Endothelial cell of umbilical vein (primary cell): ENCODE data around the gene SOSTDC1. TPM values are rescaled to one million over a fixed set of nuclear protein-coding genes. Genes with fewer than 3 reads are reported as not detected.

ENCODE experiments used
- BruUV-seq: library from RNA; stranded (reverse); fragments of 400-500 nt; replicated peaks from 2 replicates; lab custom pipeline; 2021; lab: Mats Ljungman, UMichigan
- CTCF ChIA-PET: fragments of 300-600, 350-600 bp; sonication (Branson Sonifier 250); formaldehyde crosslinking; loops from one replicate; lab custom pipeline; 2021; ENCODE audit warnings: antibody characterized with exemption, inconsistent platforms; lab: Charles Lee
- POLR2A ChIA-PET: fragments of 300-600, 350-600 bp; sonication (Branson Sonifier 250); formaldehyde crosslinking; loops from one replicate; lab custom pipeline; 2021; ENCODE audit warnings: antibody characterized with exemption, inconsistent platforms; lab: Charles Lee
- DNase-seq: peaks from one replicate; pipeline ENCODE4 v3.0.0-alpha.2; 2011; ENCODE audit warnings: low read depth, low spot score
- FAIRE-seq: peaks from 2 replicates; lab custom pipeline; 2011; peaks lifted over from hg19 to GRCh38; lab: Jason Lieb, UNC
- H2AFZ ChIP-seq: 2 replicates; pipeline ENCODE4 v1.6.0; 2012; ENCODE audit warnings: low read depth, low read length, control low read depth, inconsistent platforms
- H3K27ac ChIP-seq: 2 replicates; pipeline ENCODE4 v1.5.1; 2011; ENCODE audit warnings: low read depth, mild to moderate bottlenecking, control low read depth, low read length, moderate library complexity; ENCODE audit not compliant: insufficient read depth
- H3K27me3 ChIP-seq, 2 experiments: 2 replicates each; pipeline versions ENCODE4 v1.6.0 to v1.6.1; 2011; ENCODE audit warnings: low read length in 2 of 2, mixed read lengths in 1 of 2; ENCODE audit not compliant: control insufficient read depth in 2 of 2, insufficient read depth in 2 of 2
- H3K36me3 ChIP-seq, 2 experiments: 2 replicates in 1 of 2; 3 replicates in 1 of 2; pipeline ENCODE4 v1.5.1; 2011; ENCODE audit warnings: low read length in 2 of 2, mild to moderate bottlenecking in 1 of 2, moderate library complexity in 1 of 2; ENCODE audit not compliant: control insufficient read depth in 2 of 2, insufficient read depth in 2 of 2; ENCODE audit errors: extremely low read depth in 1 of 2
- H3K4me1 ChIP-seq: 3 replicates; pipeline ENCODE4 v1.5.1; 2011; ENCODE audit warnings: mild to moderate bottlenecking, low read length; ENCODE audit not compliant: control insufficient read depth, insufficient read depth; ENCODE audit errors: extremely low read depth
- H3K4me2 ChIP-seq: 2 replicates; pipeline ENCODE4 v1.6.1; 2011; ENCODE audit warnings: low read length, control low read depth, mixed read lengths; ENCODE audit not compliant: insufficient read depth
- H3K4me3 ChIP-seq, 3 experiments: fragments of 200-600 bp in 1 of 3; sonication (generic), shearing (Covaris generic) in 1 of 3; replicated peaks in 1 of 3; 2 replicates each; pipeline ENCODE4 v1.5.1; 2011 to 2016; ENCODE audit warnings: control low read depth in 3 of 3, low read length in 3 of 3, mild to moderate bottlenecking in 2 of 3, inconsistent platforms in 1 of 3, low read depth in 1 of 3, moderate library complexity in 1 of 3; ENCODE audit not compliant: insufficient read depth in 1 of 3
- H3K79me2 ChIP-seq: 2 replicates; pipeline ENCODE4 v1.6.0; 2012; ENCODE audit warnings: low read length, inconsistent platforms; ENCODE audit not compliant: control insufficient read depth, insufficient read depth
- H3K9ac ChIP-seq: replicated peaks from 2 replicates; pipeline ENCODE3; 2011; ENCODE audit warnings: low read length, control low read depth; ENCODE audit not compliant: insufficient read depth; ENCODE audit errors: extremely low read depth
- H3K9me1 ChIP-seq: replicated peaks from 3 replicates; pipeline ENCODE4 v1.6.0; 2011; ENCODE audit warnings: mild to moderate bottlenecking, low read length; ENCODE audit not compliant: control insufficient read depth, insufficient read depth; ENCODE audit errors: extremely low read depth
- H3K9me3 ChIP-seq: replicated peaks from 2 replicates; pipeline ENCODE4 v1.5.1; 2012; ENCODE audit warnings: low read length, inconsistent platforms; ENCODE audit not compliant: control insufficient read depth, insufficient read depth
- H4K20me1 ChIP-seq: replicated peaks from 2 replicates; pipeline ENCODE3; 2011; ENCODE audit warnings: mild to moderate bottlenecking, low read length; ENCODE audit not compliant: control insufficient read depth, insufficient read depth; ENCODE audit errors: extremely low read depth
- EZH2 ChIP-seq: IDR thresholded peaks from 2 replicates; pipeline ENCODE4 v1.6.1; 2012; ENCODE audit warnings: borderline replicate concordance, low read depth, mild to moderate bottlenecking, moderate library complexity, low read length, inconsistent platforms; ENCODE audit not compliant: severe bottlenecking
- FOS ChIP-seq: IDR thresholded peaks from 2 replicates; pipeline ENCODE4 v1.6.1; 2011; ENCODE audit warnings: mild to moderate bottlenecking, low read length, moderate library complexity, borderline replicate concordance; ENCODE audit not compliant: insufficient read depth
- GATA2 ChIP-seq: IDR thresholded peaks from 2 replicates; pipeline ENCODE4 v1.7.0; 2011; ENCODE audit warnings: low read depth, mild to moderate bottlenecking, moderate library complexity, mixed read lengths, low read length; ENCODE audit not compliant: insufficient read length, insufficient read depth
- JUN ChIP-seq: IDR thresholded peaks from 2 replicates; pipeline ENCODE4 v1.6.1; 2011; ENCODE audit warnings: borderline replicate concordance, low read depth; ENCODE audit not compliant: insufficient read length, insufficient read depth
- MYC ChIP-seq: IDR thresholded peaks from one replicate; pipeline ENCODE4 v1.6.1; 2011; ENCODE audit warnings: mild to moderate bottlenecking, low read depth, low read length
- POLR2A ChIP-seq: IDR thresholded peaks from 2 replicates; pipeline ENCODE4 v1.6.1; 2012; ENCODE audit warnings: low read depth, mild to moderate bottlenecking, control low read depth, low read length
- POLR2AphosphoS5 ChIP-seq: IDR thresholded peaks from 2 replicates; pipeline ENCODE4 v1.6.1; 2012; ENCODE audit warnings: low read depth, mild to moderate bottlenecking, control low read depth, low read length, moderate library complexity; ENCODE audit not compliant: insufficient read depth
- dilution Hi-C: fragments of 300-500 bp; cut with MboI; formaldehyde crosslinking; loops from one replicate; pipeline ENCODE4 v1.15.0; 2019; ENCODE audit warnings: low sequenced_read_pairs; ENCODE audit not compliant: extremely low pct_ligation_motif_present
- intact Hi-C: fragments of 100-400 bp; cut with micrococcal nuclease; formaldehyde crosslinking; loops from one replicate; pipeline ENCODE4 v1.10.0; 2022
- polyA plus RNA-seq, 4 experiments: library from polyadenylated mRNA; depleted of rRNA in 3 of 4; stranded (reverse) in 3 of 4; unstranded in 1 of 4; fragments of >200 nt; gene quantifications; 2 replicates each; pipeline versions ENCODE4 v1.2.1 to v1.2.3, GENCODE V29; 2011 to 2012; ENCODE audit warnings: missing spikeins in 1 of 4
- total RNA-seq: library from RNA; stranded (reverse); gene quantifications from 2 replicates; pipeline ENCODE4 v1.2.3, GENCODE V29; 2021
- TF ChIP-seq, protein P1 (sequence below), 2 donors: IDR thresholded peaks; 1 replicate in 1 of 2; 2 replicates in 1 of 2; pipeline ENCODE4 v1.5.1; 2011; ENCODE audit warnings: low read length in 2 of 2, mild to moderate bottlenecking in 2 of 2, moderate library complexity in 2 of 2, control low read depth in 1 of 2, inconsistent platforms in 1 of 2, low read depth in 1 of 2; ENCODE audit not compliant: insufficient read depth in 1 of 2; ENCODE audit errors: extremely low read depth in 1 of 2

Gene SOSTDC1
- total and polyA plus RNA-seq, 2 donors (not counting 3 experiments of a cell fraction or from before 2014, with no cell fraction given), result not detected

DNA sequence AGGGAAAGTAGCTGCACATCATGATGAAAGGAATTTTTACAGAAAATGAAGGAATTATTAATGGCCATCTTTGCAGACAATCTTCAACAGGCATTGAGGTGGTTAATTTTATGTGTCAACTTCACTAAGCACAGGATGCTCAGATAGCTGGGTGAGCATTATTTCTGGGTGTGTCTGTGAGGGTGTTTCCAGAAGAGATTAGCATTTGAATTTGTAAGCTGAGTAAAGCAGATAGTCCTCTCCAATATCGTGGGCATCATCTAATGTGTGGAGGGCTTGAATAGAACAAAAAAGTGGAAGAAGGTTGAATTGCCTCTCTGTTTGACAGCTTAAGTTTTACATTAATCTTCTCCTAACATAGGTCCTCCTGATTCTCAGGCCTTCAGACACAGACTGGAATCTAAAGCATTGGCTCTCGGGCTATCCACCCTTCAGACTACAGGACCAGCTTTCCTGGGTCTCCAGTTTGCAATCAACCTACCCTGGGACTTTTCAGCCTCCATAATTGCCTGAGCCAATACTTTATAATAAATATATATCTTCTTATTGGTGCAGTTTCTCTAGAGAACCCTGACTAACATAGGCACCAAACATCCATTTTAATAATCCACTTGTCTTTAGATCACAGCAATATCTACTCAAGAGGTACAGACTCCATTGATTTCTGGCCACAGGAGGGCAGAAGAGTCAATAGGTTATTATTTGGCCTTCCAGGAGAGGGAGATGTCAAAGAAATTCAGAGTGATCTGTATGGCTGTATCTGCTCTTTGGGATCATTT lies 33.7 kb downstream of the SOSTDC1 start:
- Histone ChIP-seq H3K27me3 (no peaks in the 10 kb centered on the region), H3K36me3 (no peaks in the 10 kb centered on the region), H4K20me1 (no peaks in the 10 kb centered on the region), H2AFZ (no peak overlapping the region), H3K4me2 (no peak overlapping the region), H3K9me3 (no peaks in the 10 kb centered on the region), H3K9me1 (no peaks in the 10 kb centered on the region), H3K9ac (no peak overlapping the region), H3K79me2 (no peaks in the 10 kb centered on the region), H3K4me3 (no peak overlapping the region), H3K27ac (no peak overlapping the region), H3K4me1 (no peaks in the 10 kb centered on the region)
- no peak for FAIRE-seq
- CTCF ChIA-PET, result interaction anchor here (0.9 to 8.4 kb wide), 3 partner anchors 10 to 133 kb away, joined by 3 to 67 read pairs (median 13); partner anchors contain the start of gene CRPPA
- POLR2A ChIA-PET, result no interaction called here
- dilution Hi-C loops, result no loop called here
- TF ChIP-seq POLR2A (no peak), FOS (no peak), EZH2 (no peak), MYC (no peak), POLR2AphosphoS5 (no peak), JUN (no peak), GATA2 (no peak)
- TF ChIP-seq, protein P1, sequence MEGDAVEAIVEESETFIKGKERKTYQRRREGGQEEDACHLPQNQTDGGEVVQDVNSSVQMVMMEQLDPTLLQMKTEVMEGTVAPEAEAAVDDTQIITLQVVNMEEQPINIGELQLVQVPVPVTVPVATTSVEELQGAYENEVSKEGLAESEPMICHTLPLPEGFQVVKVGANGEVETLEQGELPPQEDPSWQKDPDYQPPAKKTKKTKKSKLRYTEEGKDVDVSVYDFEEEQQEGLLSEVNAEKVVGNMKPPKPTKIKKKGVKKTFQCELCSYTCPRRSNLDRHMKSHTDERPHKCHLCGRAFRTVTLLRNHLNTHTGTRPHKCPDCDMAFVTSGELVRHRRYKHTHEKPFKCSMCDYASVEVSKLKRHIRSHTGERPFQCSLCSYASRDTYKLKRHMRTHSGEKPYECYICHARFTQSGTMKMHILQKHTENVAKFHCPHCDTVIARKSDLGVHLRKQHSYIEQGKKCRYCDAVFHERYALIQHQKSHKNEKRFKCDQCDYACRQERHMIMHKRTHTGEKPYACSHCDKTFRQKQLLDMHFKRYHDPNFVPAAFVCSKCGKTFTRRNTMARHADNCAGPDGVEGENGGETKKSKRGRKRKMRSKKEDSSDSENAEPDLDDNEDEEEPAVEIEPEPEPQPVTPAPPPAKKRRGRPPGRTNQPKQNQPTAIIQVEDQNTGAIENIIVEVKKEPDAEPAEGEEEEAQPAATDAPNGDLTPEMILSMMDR (IDR thresholded peaks at IDR 0.05; ENCODE audit: extremely low read depth in 1 of 2, insufficient read depth in 1 of 2, low read depth in 1 of 2, low read length in 2 of 2), result peak in 1 of 2 donors; percentile 17
- intact Hi-C loops, result loop anchor here (1.0 to 10.0 kb wide), 2 partner anchors 133 to 483 kb away; no protein-coding TSS in a partner anchor
- peak; percentile 18 for DNase-seq
- BruUV-seq, result no TSS peak
